ENCODE results near the gene GRIA2. TPM values are rescaled to one million over a fixed set of nuclear protein-coding genes. Genes with fewer than 3 reads are reported as not detected.

The GRIA2 gene
- total and polyA plus RNA-seq, 2 donors (not counting 1 experiment from before 2014, with no cell fraction given), result not detected

GRCh38 chr4:157291071-157291470 is 70.5 kb downstream of the GRIA2 start:
- Histone ChIP-seq H3K4me2 (replicated peaks; ENCODE audit: low read depth, low read length, poor library complexity, severe bottlenecking) (no peak overlapping the region), H3K27me3 (replicated peaks in 1 of 4; ENCODE audit: control extremely low read depth in 1 of 4, control insufficient read depth in 3 of 4, insufficient read depth in 4 of 4, low read length in 3 of 4) (no peaks in the 10 kb centered on the region), H3K4me1 (ENCODE audit: control insufficient read depth in 2 of 2, insufficient read depth in 2 of 2, low read length in 2 of 2) (no peaks in the 10 kb centered on the region), H3K9ac (ENCODE audit: low read length) (no peak overlapping the region), H3K36me3 (replicated peaks in 1 of 2; ENCODE audit: control extremely low read depth in 1 of 2, control insufficient read depth in 1 of 2, extremely low read depth in 1 of 2, insufficient read depth in 2 of 2, low read length in 1 of 2) (no peaks in the 10 kb centered on the region), H3K4me3 (ENCODE audit: control extremely low read depth in 1 of 5, extremely low read depth in 1 of 5, insufficient read depth in 1 of 5, low read depth in 2 of 5, low read length in 4 of 5) (no peak overlapping the region), H3K9me3 (ENCODE audit: control extremely low read depth in 1 of 3, control insufficient read depth in 2 of 3, insufficient read depth in 1 of 3, low read length in 2 of 3) (no peaks in the 10 kb centered on the region), H2AFZ (ENCODE audit: insufficient read depth, low read depth, low read length, poor library complexity, severe bottlenecking) (no peak overlapping the region), H3K79me2 (ENCODE audit: control insufficient read depth, insufficient read depth, low read length) (no peaks in the 10 kb centered on the region), H3K27ac (ENCODE audit: low read length in 2 of 2) (no peak overlapping the region), H4K20me1 (ENCODE audit: control insufficient read depth, insufficient read depth, low read length, poor library complexity, severe bottlenecking) (no peaks in the 10 kb centered on the region)
- WGBS (ENCODE audit: insufficient coverage), result 90% methylated on average over 2 of the region's 3 CpGs
- H3K4me1 Mint-ChIP-seq, result no peaks in the 10 kb centered on the region
- H3K4me3 Mint-ChIP-seq, result no peak overlapping the region
- ChIA-PET POLR2A (no interaction called here), CTCF (no interaction called here)
- no peak for DNase-seq
- TF ChIP-seq CTCF (IDR thresholded peaks at IDR 0.05), result no peak
- TF ChIP-seq EZH2 (IDR thresholded peaks at IDR 0.05; ENCODE audit: borderline replicate concordance, insufficient read depth, low read depth, low read length, poor library complexity, severe bottlenecking), result no peak
- H3K9me3 Mint-ChIP-seq (ENCODE audit: insufficient read depth), result peaks cover 2% of the 10 kb centered on the region
- no peak overlapping the region for H3K27ac Mint-ChIP-seq
- no peak for ATAC-seq (ENCODE audit: low read depth)
- intact Hi-C loops (cut with micrococcal nuclease), result no loop called here
- H3K27me3 Mint-ChIP-seq, result no peaks in the 10 kb centered on the region

DNA sequence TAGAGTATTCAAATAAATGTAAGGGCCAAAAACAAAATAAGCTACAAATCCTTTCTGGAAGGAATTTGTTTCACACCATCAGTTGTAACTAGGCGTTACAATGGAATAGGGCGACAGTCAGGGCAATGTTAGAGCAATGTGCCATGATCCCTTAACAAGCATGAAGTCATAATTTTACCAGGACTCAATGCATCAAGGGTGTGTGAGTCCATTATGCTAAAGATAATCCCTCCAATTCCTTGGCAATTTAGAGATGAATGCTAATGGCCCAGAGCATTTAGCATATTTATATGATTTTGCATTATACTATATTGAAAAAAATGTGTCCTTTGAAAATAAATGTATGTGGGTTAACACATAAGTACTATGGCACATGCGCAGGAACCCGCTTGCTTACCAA is 73.1 kb downstream of the GRIA2 start:
- no peak overlapping the region for H3K9ac ChIP-seq (ENCODE audit: low read length)
- H4K20me1 ChIP-seq (ENCODE audit: control insufficient read depth, insufficient read depth, low read length, poor library complexity, severe bottlenecking), result no peaks in the 10 kb centered on the region
- no peak for TF ChIP-seq CTCF (IDR thresholded peaks at IDR 0.05)
- TF ChIP-seq EZH2 (IDR thresholded peaks at IDR 0.05; ENCODE audit: borderline replicate concordance, insufficient read depth, low read depth, low read length, poor library complexity, severe bottlenecking), result no peak
- Mint-ChIP-seq H3K27me3 (no peaks in the 10 kb centered on the region), H3K27ac (no peak overlapping the region), H3K4me3 (no peak overlapping the region), H3K4me1 (no peaks in the 10 kb centered on the region), H3K9me3 (ENCODE audit: insufficient read depth) (no peaks in the 10 kb centered on the region)
- CTCF ChIA-PET, result no interaction called here
- no peaks in the 10 kb centered on the region for H3K9me3 ChIP-seq (ENCODE audit: control extremely low read depth in 1 of 3, control insufficient read depth in 2 of 3, insufficient read depth in 1 of 3, low read length in 2 of 3)
- no peaks in the 10 kb centered on the region for H3K36me3 ChIP-seq (replicated peaks in 1 of 2; ENCODE audit: control extremely low read depth in 1 of 2, control insufficient read depth in 1 of 2, extremely low read depth in 1 of 2, insufficient read depth in 2 of 2, low read length in 1 of 2)
- H3K79me2 ChIP-seq (ENCODE audit: control insufficient read depth, insufficient read depth, low read length), result no peaks in the 10 kb centered on the region
- WGBS (ENCODE audit: insufficient coverage), result 100% methylated on average over 1 of the region's 4 CpGs
- ATAC-seq (ENCODE audit: low read depth), result no peak
- no peak for DNase-seq
- no peak overlapping the region for H3K4me2 ChIP-seq (replicated peaks; ENCODE audit: low read depth, low read length, poor library complexity, severe bottlenecking)
- H3K4me3 ChIP-seq (ENCODE audit: control extremely low read depth in 1 of 5, extremely low read depth in 1 of 5, insufficient read depth in 1 of 5, low read depth in 2 of 5, low read length in 4 of 5), result no peak overlapping the region
- POLR2A ChIA-PET, result no interaction called here
- H2AFZ ChIP-seq (ENCODE audit: insufficient read depth, low read depth, low read length, poor library complexity, severe bottlenecking), result no peak overlapping the region
- H3K27me3 ChIP-seq (replicated peaks in 1 of 4; ENCODE audit: control extremely low read depth in 1 of 4, control insufficient read depth in 3 of 4, insufficient read depth in 4 of 4, low read length in 3 of 4), result no peaks in the 10 kb centered on the region
- H3K4me1 ChIP-seq (ENCODE audit: control insufficient read depth in 2 of 2, insufficient read depth in 2 of 2, low read length in 2 of 2), result no peaks in the 10 kb centered on the region
- no peak overlapping the region for H3K27ac ChIP-seq (ENCODE audit: low read length in 2 of 2)
- intact Hi-C loops (cut with micrococcal nuclease), result no loop called here
